HG02588 (cell line): ENCODE data around the gene PLG.
"Not testable (repeated sequence)": the region's sequence is repeated elsewhere in the genome, so short reads cannot be mapped to it uniquely, and the experiment has no call there.

Experiments
- ATAC-seq: cut with Tn5 transposase; IDR thresholded peaks from one replicate; pipeline ENCODE4 v1.9.1; 2021; ENCODE audit warnings: mild to moderate bottlenecking, moderate library complexity; ENCODE audit not compliant: unreplicated experiment

The PLG gene

DNA sequence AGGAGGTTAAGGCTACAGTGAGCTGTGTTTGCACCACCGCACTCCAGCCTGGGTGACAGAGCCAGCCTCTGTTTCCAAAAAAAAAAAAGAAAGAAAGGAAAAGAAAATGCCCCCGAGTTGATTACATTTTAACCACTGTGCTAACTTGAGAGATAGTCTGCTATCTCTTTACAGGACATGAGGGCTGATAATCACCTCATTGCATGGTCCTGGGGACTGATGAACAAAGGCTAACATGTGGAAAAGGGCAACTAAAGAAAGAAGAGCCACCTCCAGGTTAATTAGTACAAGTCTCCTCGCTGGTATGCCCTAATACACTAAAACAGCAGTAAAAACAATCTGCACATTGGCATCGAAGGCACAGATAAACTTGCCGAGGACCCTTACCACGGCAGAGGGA is 4.2 kb upstream of the PLG start:
- ATAC-seq = no peak

DNA sequence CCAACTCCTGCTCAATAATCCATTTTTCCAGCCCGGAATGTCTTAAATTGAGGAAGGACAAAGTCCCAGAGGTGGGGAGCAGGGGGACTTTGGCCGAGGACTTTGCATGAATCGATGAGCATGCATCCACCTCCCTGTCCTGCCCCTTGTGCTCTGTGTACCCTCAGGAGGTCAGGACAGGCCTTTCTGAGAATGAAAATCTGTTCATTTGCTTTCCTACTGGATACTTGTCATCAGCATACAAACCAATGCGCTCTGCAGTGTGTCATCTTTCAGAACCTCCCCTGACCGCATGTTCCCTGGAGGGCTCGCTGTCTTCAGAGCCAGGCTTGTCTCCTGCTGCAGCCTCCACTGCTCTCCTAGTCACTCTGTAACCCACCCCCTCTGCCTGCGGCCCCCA is 2.6 kb downstream of the PLG start:
- not testable (repeated sequence) for ATAC-seq

GRCh38 chr6:160708993-160709392 is 6.9 kb downstream of the PLG start:
- not testable (repeated sequence) for ATAC-seq

GRCh38 chr6:160714731-160715316 is 12.8 kb downstream of the PLG start:
- no peak for ATAC-seq

- no peak for ATAC-seq
These were observed 28.9 kb downstream of the PLG start for GRCh38 chr6:160730911-160731310.

GRCh38 chr6:160733050-160733646 is 31.1 kb downstream of the PLG start:
- peak; percentile 67 for ATAC-seq

- no peak for ATAC-seq
These were observed 32.6 kb downstream of the PLG start for GRCh38 chr6:160734627-160735026.

- ATAC-seq = peak; percentile 77
These were observed 33.5 kb downstream of the PLG start for GRCh38 chr6:160735523-160735922.

- ATAC-seq = no peak
These were observed 35.9 kb downstream of the PLG start for GRCh38 chr6:160737934-160738333.

DNA sequence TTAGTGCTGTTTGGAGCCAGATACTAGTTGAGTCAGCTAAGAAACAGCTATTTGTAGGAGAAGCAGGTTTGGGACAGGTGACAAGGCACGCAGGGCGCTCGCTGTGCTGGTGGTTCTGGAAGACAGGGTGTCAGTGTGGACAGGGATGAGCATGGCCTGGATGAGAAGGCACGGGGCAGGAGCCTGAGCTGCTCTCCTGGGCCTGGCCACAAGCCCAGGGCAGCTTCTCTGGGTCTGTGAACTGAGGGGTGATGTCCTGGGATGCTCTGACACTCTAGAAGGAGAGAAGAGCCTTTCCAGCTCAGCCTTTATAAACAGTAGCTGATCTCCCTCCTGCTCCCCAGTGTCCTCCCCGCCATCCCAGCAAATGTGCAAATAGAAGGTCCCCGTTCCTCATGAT is 37.9 kb downstream of the PLG start:
- ATAC-seq = no peak

- peak; percentile 99 for ATAC-seq
These were observed 39.0 kb downstream of the PLG start for GRCh38 chr6:160741012-160741411.

DNA sequence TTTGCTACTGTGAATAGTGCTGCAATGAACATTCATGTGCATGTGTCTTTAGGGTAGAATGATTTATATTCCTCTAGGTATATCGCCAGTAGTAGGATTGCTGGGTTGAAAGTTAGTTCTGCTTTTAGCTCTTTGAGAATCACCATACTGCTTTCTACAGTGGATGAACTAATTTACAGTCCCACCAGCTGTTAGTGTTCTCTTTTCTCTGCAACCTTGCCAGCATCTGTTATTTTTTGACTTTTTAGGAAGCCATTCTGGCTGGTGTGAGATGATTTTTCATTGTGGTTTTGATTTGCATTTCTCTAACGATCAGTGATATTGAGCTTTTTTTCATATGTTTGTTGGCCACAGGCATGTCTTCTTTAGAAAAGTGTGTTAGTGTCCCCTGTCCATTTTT is 40.0 kb downstream of the PLG start:
- peak; percentile 46 for ATAC-seq

DNA sequence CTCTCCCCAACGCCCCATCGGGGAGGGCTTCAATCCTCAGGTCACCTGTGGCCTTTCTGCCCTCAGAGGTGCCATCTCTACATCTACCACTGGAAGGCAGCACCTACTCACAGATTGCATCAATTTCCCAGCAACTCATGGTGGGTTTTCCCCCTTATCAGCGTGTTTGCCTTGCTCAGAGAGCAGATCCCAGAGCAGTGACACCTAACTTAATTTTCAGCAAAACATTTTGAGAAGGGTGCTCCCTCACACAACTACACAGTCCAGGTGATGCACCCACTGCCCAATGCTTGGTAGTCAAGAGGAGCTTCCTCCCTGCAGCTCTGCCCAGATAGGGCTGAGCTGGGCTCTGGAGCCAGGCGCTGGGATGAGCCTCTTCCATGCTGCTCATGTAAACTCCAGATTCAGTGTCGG is 48.2 kb downstream of the PLG start:
- peak; percentile 98 for ATAC-seq

- not testable (repeated sequence) for ATAC-seq
These were observed 51.2 kb downstream of the PLG start for GRCh38 chr6:160753211-160753610.

GRCh38 chr6:160755165-160755564 is 53.1 kb downstream of the PLG start:
- ATAC-seq = no peak

GRCh38 chr6:160756021-160756420 is 54.0 kb downstream of the PLG start:
- ATAC-seq = no peak

GRCh38 chr6:160756871-160757270 is 54.8 kb downstream of the PLG start:
- ATAC-seq = no peak

GRCh38 chr6:160764847-160765246 is 62.8 kb downstream of the PLG start:
- no peak for ATAC-seq

DNA sequence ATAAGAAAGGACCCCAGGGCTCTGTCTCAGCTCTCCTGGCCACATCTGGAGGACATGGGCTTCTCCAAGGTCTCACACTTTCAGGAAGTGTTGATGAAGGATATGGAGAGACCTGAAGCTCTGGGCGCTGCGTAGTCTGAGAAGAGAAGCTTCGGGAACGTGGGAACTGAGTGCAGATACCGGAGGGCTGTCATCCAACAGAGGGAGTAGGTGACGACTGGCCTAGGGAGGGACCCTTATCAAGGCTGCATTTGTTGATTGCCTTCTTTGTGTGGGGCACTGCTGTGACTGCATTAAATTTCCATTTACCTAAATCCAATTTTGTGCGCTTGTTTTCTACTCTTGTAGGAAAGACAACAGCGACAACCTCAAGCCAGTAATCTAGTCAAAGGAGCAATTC is 63.4 kb downstream of the PLG start:
- no peak for ATAC-seq

- no peak for ATAC-seq
These were observed 64.6 kb downstream of the PLG start for GRCh38 chr6:160766657-160766988.

DNA sequence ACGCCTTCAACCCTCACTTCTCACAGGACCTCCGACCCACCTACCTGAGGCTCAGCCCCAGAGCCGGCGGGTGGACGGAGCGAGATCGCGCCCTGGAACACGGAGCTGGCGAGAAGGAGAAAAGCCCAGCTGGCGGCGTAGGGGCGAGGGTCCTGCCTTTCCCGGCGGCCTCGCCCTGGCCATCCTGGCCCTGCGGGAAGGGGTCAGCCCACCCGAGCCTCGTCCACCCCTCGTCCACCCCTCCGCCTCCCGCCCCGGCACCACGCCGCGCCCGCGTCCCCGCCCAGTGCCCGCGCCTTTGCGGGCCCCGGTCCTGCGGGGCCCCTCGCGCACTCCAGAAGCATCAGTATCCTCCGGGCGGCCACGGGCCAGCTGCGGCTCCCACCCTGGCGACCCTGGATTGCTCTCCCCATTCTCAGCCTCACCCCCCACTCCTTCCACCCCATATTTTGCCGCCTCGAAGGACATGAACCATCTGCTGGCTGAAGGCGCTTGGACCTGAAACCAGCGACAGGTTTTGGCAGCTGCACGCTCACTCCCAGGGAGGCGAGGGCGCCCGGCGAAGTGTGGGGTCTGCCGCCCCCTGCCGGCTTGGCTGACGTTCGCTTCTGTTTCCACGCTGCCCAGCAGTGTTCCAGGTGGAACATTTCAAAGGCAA is 65.1 kb downstream of the PLG start:
- ATAC-seq = peak; percentile 95

GRCh38 chr6:160767647-160768019 is 65.6 kb downstream of the PLG start:
- ATAC-seq = no peak

DNA sequence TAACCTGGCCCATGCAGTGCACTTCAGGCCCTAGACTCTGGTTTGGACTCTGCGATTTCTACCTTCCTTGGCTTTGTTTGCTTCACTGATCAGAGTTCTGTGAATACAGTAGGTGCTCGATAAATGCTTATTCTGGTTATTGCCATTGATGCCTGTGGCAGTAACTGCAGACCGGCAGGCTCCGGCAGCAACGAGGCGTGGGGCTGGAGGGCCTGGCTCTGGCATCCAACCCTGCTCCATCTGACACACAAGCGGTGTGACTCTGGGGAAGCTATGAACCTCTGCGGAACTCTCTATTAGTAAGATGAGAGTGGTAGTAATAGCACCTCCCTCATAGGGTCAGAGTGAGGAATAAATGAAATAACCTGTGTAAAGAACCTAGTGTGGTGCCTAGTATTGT is 66.1 kb downstream of the PLG start:
- no peak for ATAC-seq
